Measurements from ENCODE around the gene ADIPOQ. TPM values are rescaled to one million over a fixed set of nuclear protein-coding genes. Genes with fewer than 3 reads are reported as not detected.
"Not testable (repeated sequence)": the region's sequence is repeated elsewhere in the genome, so short reads cannot be mapped to it uniquely, and the experiment has no call there.

ADIPOQ gene
- total RNA-seq, 2 experiments from 2014 or later: not detected

- Histone ChIP-seq H3K27ac (ENCODE audit: low read depth in 1 of 2, low read length in 2 of 2) (no peak overlapping the region), H3K4me1 (ENCODE audit: insufficient read depth, low read length) (peaks cover 15% of the 10 kb centered on the region), H3K27me3 (ENCODE audit: control insufficient read depth in 1 of 2, insufficient read depth in 2 of 2, low read length in 2 of 2) (no peaks in the 10 kb centered on the region), H3K36me3 (ENCODE audit: insufficient read depth, low read length) (no peaks in the 10 kb centered on the region), H3K4me3 (ENCODE audit: low read length) (no peak overlapping the region), H3K9me3 (ENCODE audit: control insufficient read depth in 1 of 2, insufficient read depth in 1 of 2, low read length in 2 of 2) (peaks cover 0 to 4% of the 10 kb centered on the region in 2 experiments)
- TF ChIP-seq CTCF (IDR thresholded peaks at IDR 0.05): no peak
- no peak overlapping the region for H3K27ac Mint-ChIP-seq
- intact Hi-C loops (cut with DNase I, micrococcal nuclease): no loop called here
- H3K4me1 Mint-ChIP-seq (ENCODE audit: low read depth): peaks cover 46% of the 10 kb centered on the region
- ChIA-PET CTCF (no interaction called here), POLR2A (no interaction called here)
- ATAC-seq (ENCODE audit: poor library complexity): no peak
- H3K4me3 Mint-ChIP-seq: peak overlapping the region; percentile 9
- no peaks in the 10 kb centered on the region for H3K36me3 Mint-ChIP-seq (ENCODE audit: low read depth)
- H3K27me3 Mint-ChIP-seq: no peaks in the 10 kb centered on the region
- DNase-seq: peak in 1 of 14 experiments; percentile 36
- H3K9me3 Mint-ChIP-seq: no peaks in the 10 kb centered on the region
These were observed 41.2 kb downstream of the ADIPOQ start for GRCh38 chr3:186883686-186884058.

GRCh38 chr3:186884868-186885267 is 42.4 kb downstream of the ADIPOQ start:
- H3K36me3 Mint-ChIP-seq (ENCODE audit: low read depth); H3K4me3 ChIP-seq (ENCODE audit: low read length); H3K27me3 ChIP-seq (ENCODE audit: control insufficient read depth in 1 of 2, insufficient read depth in 2 of 2, low read length in 2 of 2); CTCF ChIA-PET; H3K36me3 ChIP-seq (ENCODE audit: insufficient read depth, low read length); H3K9me3 Mint-ChIP-seq; H3K27ac ChIP-seq (ENCODE audit: low read depth in 1 of 2, low read length in 2 of 2); H3K4me3 Mint-ChIP-seq; intact Hi-C loops (cut with DNase I, micrococcal nuclease); H3K9me3 ChIP-seq (ENCODE audit: control insufficient read depth in 1 of 2, insufficient read depth in 1 of 2, low read length in 2 of 2); H3K27ac Mint-ChIP-seq; H3K27me3 Mint-ChIP-seq; POLR2A ChIA-PET; DNase-seq; ATAC-seq (ENCODE audit: poor library complexity): not testable (repeated sequence)
- peaks cover 40% of the 10 kb centered on the region for H3K4me1 Mint-ChIP-seq (ENCODE audit: low read depth)
- H3K4me1 ChIP-seq (ENCODE audit: insufficient read depth, low read length): peaks cover 15% of the 10 kb centered on the region

- intact Hi-C loops (cut with DNase I, micrococcal nuclease): no loop called here
- DNase-seq (no peak), ATAC-seq (ENCODE audit: poor library complexity) (no peak)
- CTCF ChIA-PET: no interaction called here
- H3K27me3 ChIP-seq (ENCODE audit: control insufficient read depth in 1 of 2, insufficient read depth in 2 of 2, low read length in 2 of 2): no peaks in the 10 kb centered on the region
- no peaks in the 10 kb centered on the region for H3K36me3 ChIP-seq (ENCODE audit: insufficient read depth, low read length)
- peaks cover 0 to 4% of the 10 kb centered on the region in 2 experiments for H3K9me3 ChIP-seq (ENCODE audit: control insufficient read depth in 1 of 2, insufficient read depth in 1 of 2, low read length in 2 of 2)
- Mint-ChIP-seq H3K9me3 (no peaks in the 10 kb centered on the region), H3K4me1 (ENCODE audit: low read depth) (peaks cover 28% of the 10 kb centered on the region), H3K27ac (no peak overlapping the region), H3K27me3 (no peaks in the 10 kb centered on the region), H3K4me3 (no peak overlapping the region), H3K36me3 (ENCODE audit: low read depth) (no peaks in the 10 kb centered on the region)
- TF ChIP-seq CTCF (IDR thresholded peaks at IDR 0.05): no peak
- POLR2A ChIA-PET: no interaction called here
- no peak overlapping the region for H3K27ac ChIP-seq (ENCODE audit: low read depth in 1 of 2, low read length in 2 of 2)
- peaks cover 8% of the 10 kb centered on the region for H3K4me1 ChIP-seq (ENCODE audit: insufficient read depth, low read length)
- no peak overlapping the region for H3K4me3 ChIP-seq (ENCODE audit: low read length)
These were observed 43.9 kb downstream of the ADIPOQ start for GRCh38 chr3:186886202-186886981.

- POLR2A ChIA-PET; H3K9me3 Mint-ChIP-seq; intact Hi-C loops (cut with DNase I, micrococcal nuclease); H3K36me3 Mint-ChIP-seq (ENCODE audit: low read depth); ATAC-seq (ENCODE audit: poor library complexity); H3K4me3 ChIP-seq (ENCODE audit: low read length); H3K27me3 ChIP-seq (ENCODE audit: control insufficient read depth in 1 of 2, insufficient read depth in 2 of 2, low read length in 2 of 2); H3K36me3 ChIP-seq (ENCODE audit: insufficient read depth, low read length); DNase-seq; H3K4me3 Mint-ChIP-seq; H3K9me3 ChIP-seq (ENCODE audit: control insufficient read depth in 1 of 2, insufficient read depth in 1 of 2, low read length in 2 of 2); CTCF ChIA-PET; H3K27ac Mint-ChIP-seq; H3K4me1 ChIP-seq (ENCODE audit: insufficient read depth, low read length); H3K27me3 Mint-ChIP-seq; H3K27ac ChIP-seq (ENCODE audit: low read depth in 1 of 2, low read length in 2 of 2): not testable (repeated sequence)
- H3K4me1 Mint-ChIP-seq (ENCODE audit: low read depth): peaks cover 20% of the 10 kb centered on the region
These were observed 45.0 kb downstream of the ADIPOQ start for GRCh38 chr3:186887507-186887938.

Measured in CD4-positive, alpha-beta T cell (primary cell).